ENCODE measurements around the gene JAK1. TPM values are rescaled to one million over a fixed set of nuclear protein-coding genes. Genes with fewer than 3 reads are reported as not detected.

Gene JAK1
- total and polyA plus RNA-seq, 7 donors: 33.7 to 137 (median 101) TPM

GRCh38 chr1:64936956-64937355 is 29.4 kb downstream of the JAK1 start:
- peaks cover 84% of the 10 kb centered on the region for H3K4me1 ChIP-seq
- intact Hi-C loops (cut with DNase I): loop anchor here (5.0 kb wide), 1 partner anchor 40 kb away; no protein-coding TSS in a partner anchor

GRCh38 chr1:64935551-64936155 is 30.7 kb downstream of the JAK1 start:
- Histone ChIP-seq H3K27me3 (ENCODE audit: insufficient read depth in 3 of 3, low read length in 2 of 3) (no peaks in the 10 kb centered on the region), H3K27ac (peak overlapping the region; percentile 77), H3K9me3 (no peaks in the 10 kb centered on the region), H3K4me3 (no peak overlapping the region), H3K4me1 (peaks cover 73% of the 10 kb centered on the region), H3K36me3 (ENCODE audit: insufficient read depth in 1 of 2, low read depth in 1 of 2) (no peaks in the 10 kb centered on the region)
- WGBS, 3 donors: 49 to 83% (median 68%) methylated on average over 9 of the region's 9 CpGs
- intact Hi-C loops (cut with DNase I): loop anchor here (5.0 kb wide), 1 partner anchor 38 kb away; no protein-coding TSS in a partner anchor
- peak in 2 of 4 donors; percentile 10 to 29 for ATAC-seq
- no peak for DNase-seq
- TF ChIP-seq CTCF (IDR thresholded peaks at IDR 0.05): no peak

More at GRCh38 chr1:64936956-64937355, 29.4 kb downstream of the JAK1 start:
- Histone ChIP-seq H3K27ac (peak overlapping the region; percentile 77), H3K4me3 (peak overlapping the region; percentile 18), H3K36me3 (ENCODE audit: insufficient read depth in 1 of 2, low read depth in 1 of 2) (no peaks in the 10 kb centered on the region), H3K9me3 (no peaks in the 10 kb centered on the region), H3K27me3 (ENCODE audit: insufficient read depth in 3 of 3, low read length in 2 of 3) (no peaks in the 10 kb centered on the region)
- TF ChIP-seq CTCF (IDR thresholded peaks at IDR 0.05): no peak
- ATAC-seq (peak; percentile 58 to 71 (median 70)), DNase-seq (peak; percentile 39 to 75)
- WGBS, 3 donors: 29 to 37% (median 31%) methylated on average over 1 of the region's 1 CpG

- ATAC-seq (no peak), DNase-seq (no peak)
- no peak for TF ChIP-seq CTCF (IDR thresholded peaks at IDR 0.05)
- Histone ChIP-seq H3K9me3 (no peaks in the 10 kb centered on the region), H3K4me3 (no peak overlapping the region), H3K4me1 (peaks cover 69% of the 10 kb centered on the region), H3K36me3 (ENCODE audit: insufficient read depth in 1 of 2, low read depth in 1 of 2) (no peaks in the 10 kb centered on the region), H3K27ac (peak overlapping the region; percentile 77), H3K27me3 (ENCODE audit: insufficient read depth in 3 of 3, low read length in 2 of 3) (no peaks in the 10 kb centered on the region)
- WGBS, 3 donors: 77 to 90% (median 87%) methylated on average over 1 of the region's 1 CpG
- intact Hi-C loops (cut with DNase I): loop anchor here (5.0 kb wide), 1 partner anchor 38 kb away; no protein-coding TSS in a partner anchor
Observed at GRCh38 chr1:64934878-64935275, 31.5 kb downstream of the JAK1 start.

- Histone ChIP-seq H3K36me3 (ENCODE audit: insufficient read depth in 1 of 2, low read depth in 1 of 2) (no peaks in the 10 kb centered on the region), H3K4me3 (peak overlapping the region; percentile 31), H3K27me3 (ENCODE audit: insufficient read depth in 3 of 3, low read length in 2 of 3) (no peaks in the 10 kb centered on the region), H3K4me1 (peaks cover 63% of the 10 kb centered on the region), H3K27ac (peak overlapping the region; percentile 77), H3K9me3 (no peaks in the 10 kb centered on the region)
- TF ChIP-seq CTCF (IDR thresholded peaks at IDR 0.05): no peak
- intact Hi-C loops (cut with DNase I): no loop called here
- ATAC-seq (peak; percentile 75 to 78 (median 76)), DNase-seq (peak; percentile 31 to 63)
- WGBS, 3 donors: 47 to 66% (median 52%) methylated on average over 9 of the region's 9 CpGs
Observed at GRCh38 chr1:64934115-64934877, 32.1 kb downstream of the JAK1 start.

Measured in psoas muscle (tissue), 8 donors.